Effector memory CD4-positive, alpha-beta T cell (primary cell): ENCODE measurements around the gene CRIM1.

Source experiments
- DNase-seq, 3 donors: peaks; one replicate each; pipeline ENCODE4 v3.0.0-alpha.2; 2020
- H3K27ac ChIP-seq: 2 replicates; pipeline ENCODE4 v1.7.0; 2013; ENCODE audit warnings: mild to moderate bottlenecking, low read length, moderate library complexity; ENCODE audit not compliant: insufficient read depth, poor library complexity, severe bottlenecking
- H3K27me3 ChIP-seq: replicated peaks from 2 replicates; pipeline ENCODE4 v1.7.0; 2013; ENCODE audit warnings: mild to moderate bottlenecking, low read length; ENCODE audit not compliant: insufficient read depth, control insufficient read depth, poor library complexity, severe bottlenecking
- H3K36me3 ChIP-seq: 2 replicates; pipeline ENCODE4 v1.7.0; 2013; ENCODE audit warnings: mild to moderate bottlenecking, low read length, moderate library complexity; ENCODE audit not compliant: control insufficient read depth, insufficient read depth
- H3K4me1 ChIP-seq: 2 replicates; pipeline ENCODE4 v1.7.0; 2013; ENCODE audit warnings: low read length, mild to moderate bottlenecking; ENCODE audit not compliant: control insufficient read depth, insufficient read depth, poor library complexity, severe bottlenecking
- H3K4me3 ChIP-seq: 2 replicates; pipeline ENCODE4 v1.7.0; 2013; ENCODE audit warnings: low read length, low read depth, mild to moderate bottlenecking; ENCODE audit not compliant: insufficient read depth, poor library complexity, severe bottlenecking
- H3K9me3 ChIP-seq: 2 replicates; pipeline ENCODE4 v1.7.0; 2013; ENCODE audit warnings: mild to moderate bottlenecking, low read length, moderate library complexity; ENCODE audit not compliant: control insufficient read depth

The CRIM1 gene

GRCh38 chr2:36461039-36461681, 105.6 kb downstream of the CRIM1 start:
- H3K4me1 ChIP-seq = peaks cover 11% of the 10 kb centered on the region

DNA sequence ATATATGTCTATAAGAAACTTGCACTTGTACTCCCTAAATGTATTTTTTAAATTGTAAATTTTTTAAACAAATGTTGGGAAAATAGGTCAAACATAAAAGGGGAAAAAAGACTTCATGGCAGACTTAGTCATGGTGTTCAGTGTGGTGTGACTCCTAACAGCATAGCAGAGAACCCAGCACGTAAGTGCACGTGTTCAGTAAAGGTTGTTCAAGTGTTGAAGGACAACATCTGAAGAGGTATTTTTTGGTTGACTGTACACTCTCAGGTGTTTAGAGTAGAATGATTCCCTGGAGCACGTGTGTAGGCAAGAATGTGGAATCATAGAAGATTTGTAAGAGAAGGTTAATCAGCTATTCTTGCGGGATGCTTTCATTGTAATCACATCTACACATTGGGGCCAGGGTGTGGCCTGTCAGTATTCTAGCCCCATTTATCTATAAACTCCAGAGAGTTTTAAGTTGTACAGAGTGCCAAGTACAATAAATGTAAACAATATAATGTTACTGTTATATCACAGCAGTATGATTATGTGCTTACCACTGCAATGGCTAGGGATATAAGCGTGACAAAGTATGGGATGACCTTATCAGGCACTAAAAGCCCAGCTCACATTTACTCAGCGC, 106.8 kb downstream of the CRIM1 start:
- no peaks in the 10 kb centered on the region for H3K9me3 ChIP-seq
- no peak overlapping the region for H3K27ac ChIP-seq
- no peaks in the 10 kb centered on the region for H3K36me3 ChIP-seq
- no peak for DNase-seq
- H3K4me3 ChIP-seq = no peak overlapping the region
- no peaks in the 10 kb centered on the region for H3K27me3 ChIP-seq
- peaks cover 11% of the 10 kb centered on the region for H3K4me1 ChIP-seq

More at GRCh38 chr2:36461039-36461681, 105.6 kb downstream of the CRIM1 start:
- H3K36me3 ChIP-seq = no peaks in the 10 kb centered on the region
- no peak for DNase-seq
- H3K4me3 ChIP-seq = no peak overlapping the region
- no peaks in the 10 kb centered on the region for H3K9me3 ChIP-seq
- no peak overlapping the region for H3K27ac ChIP-seq
- H3K27me3 ChIP-seq = no peaks in the 10 kb centered on the region

DNA sequence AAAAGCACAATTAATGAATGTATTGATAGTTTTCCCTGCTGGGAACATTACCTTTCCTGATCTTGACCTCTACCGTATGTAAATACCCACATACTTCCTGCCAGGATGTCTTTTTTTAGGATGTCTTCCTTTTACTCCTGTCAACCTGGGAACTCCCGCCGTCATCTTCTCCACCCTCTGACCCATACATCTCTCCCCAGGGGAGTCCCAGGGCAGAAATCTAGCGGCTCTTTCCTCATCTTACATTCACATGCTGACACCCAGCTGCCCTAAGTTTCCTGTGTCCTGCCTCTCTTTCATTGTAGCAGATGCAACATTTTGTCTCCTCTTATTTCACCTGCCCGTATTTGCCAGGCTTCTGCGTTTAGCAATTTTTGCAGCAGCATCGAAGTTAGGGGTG, 107.8 kb downstream of the CRIM1 start:
- no peak for DNase-seq
- no peaks in the 10 kb centered on the region for H3K9me3 ChIP-seq
- no peaks in the 10 kb centered on the region for H3K36me3 ChIP-seq
- peaks cover 11% of the 10 kb centered on the region for H3K4me1 ChIP-seq
- H3K27ac ChIP-seq = no peak overlapping the region
- H3K4me3 ChIP-seq = no peak overlapping the region
- no peaks in the 10 kb centered on the region for H3K27me3 ChIP-seq

GRCh38 chr2:36464006-36464721, 108.6 kb downstream of the CRIM1 start:
- no peak for DNase-seq
- no peaks in the 10 kb centered on the region for H3K27me3 ChIP-seq
- no peaks in the 10 kb centered on the region for H3K9me3 ChIP-seq
- peaks cover 11% of the 10 kb centered on the region for H3K4me1 ChIP-seq
- no peak overlapping the region for H3K27ac ChIP-seq
- no peak overlapping the region for H3K4me3 ChIP-seq
- H3K36me3 ChIP-seq = no peaks in the 10 kb centered on the region

DNA sequence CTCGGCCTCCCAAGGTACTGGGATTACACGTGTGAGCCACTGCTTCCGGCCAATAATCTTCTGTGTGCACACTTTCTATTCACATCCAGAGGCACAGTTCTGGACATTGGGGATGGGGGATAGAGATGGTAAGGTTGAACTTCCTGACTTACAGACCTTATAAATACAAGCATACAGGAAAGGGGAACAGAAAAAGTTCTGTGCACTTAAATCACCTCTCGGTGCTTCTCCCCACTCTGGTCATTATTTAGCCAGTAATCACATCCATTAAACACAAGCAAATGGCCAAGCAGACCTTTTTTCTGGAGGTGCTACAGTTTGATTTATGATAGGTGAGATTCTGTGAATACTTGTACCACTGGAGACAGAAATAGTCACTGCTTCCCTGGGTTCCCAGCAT, 110.6 kb downstream of the CRIM1 start:
- Histone ChIP-seq H3K27ac (no peak overlapping the region), H3K4me3 (no peak overlapping the region), H3K4me1 (peaks cover 5% of the 10 kb centered on the region), H3K27me3 (no peaks in the 10 kb centered on the region), H3K9me3 (no peaks in the 10 kb centered on the region), H3K36me3 (no peaks in the 10 kb centered on the region)
- no peak for DNase-seq

GRCh38 chr2:36468463-36469105, 113.0 kb downstream of the CRIM1 start:
- Histone ChIP-seq H3K4me3 (no peak overlapping the region), H3K9me3 (no peaks in the 10 kb centered on the region), H3K4me1 (no peaks in the 10 kb centered on the region), H3K36me3 (no peaks in the 10 kb centered on the region), H3K27ac (no peak overlapping the region), H3K27me3 (no peaks in the 10 kb centered on the region)
- DNase-seq = no peak

DNA sequence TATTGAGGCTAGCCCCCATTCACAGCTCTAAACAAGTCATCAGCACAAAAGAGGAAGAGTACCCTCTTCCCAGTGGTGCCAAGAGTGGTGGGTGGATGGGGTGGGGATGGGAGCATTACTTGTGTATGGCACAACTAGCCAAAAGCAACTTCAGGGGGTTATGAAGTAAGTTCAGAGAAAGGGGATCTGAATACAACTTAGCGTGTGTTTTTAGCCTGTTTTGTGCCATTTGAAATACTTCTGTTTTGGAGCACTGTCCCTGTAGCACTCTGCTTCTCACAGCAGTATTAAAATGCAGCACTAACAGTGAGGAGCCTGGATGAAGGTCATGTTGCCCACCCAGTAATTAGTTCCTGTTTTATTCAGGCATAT, 113.5 kb downstream of the CRIM1 start:
- H3K4me1 ChIP-seq = no peaks in the 10 kb centered on the region
- H3K4me3 ChIP-seq = no peak overlapping the region
- peaks cover 3% of the 10 kb centered on the region for H3K9me3 ChIP-seq
- no peaks in the 10 kb centered on the region for H3K36me3 ChIP-seq
- no peak for DNase-seq
- no peak overlapping the region for H3K27ac ChIP-seq
- H3K27me3 ChIP-seq = no peaks in the 10 kb centered on the region

DNA sequence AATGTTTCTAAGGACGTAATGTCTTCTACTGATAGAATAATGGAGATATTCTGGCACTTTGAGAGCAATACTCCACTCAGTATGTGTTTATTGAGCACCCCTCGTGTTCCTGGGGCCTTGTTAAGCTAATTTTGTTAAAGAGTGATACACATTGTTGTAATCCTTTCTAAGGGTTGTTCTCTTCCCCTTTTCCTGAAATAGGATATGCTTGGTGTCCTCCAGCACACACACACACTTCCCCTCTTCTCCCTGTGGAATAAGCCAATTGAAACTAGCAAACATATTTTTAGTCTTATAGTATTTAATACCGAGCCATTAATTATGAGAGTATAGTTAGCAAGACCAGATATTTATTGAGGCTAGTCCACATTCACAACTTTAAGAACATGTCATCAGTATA, 114.1 kb downstream of the CRIM1 start:
- Histone ChIP-seq H3K4me1 (no peaks in the 10 kb centered on the region), H3K9me3 (peaks cover 7% of the 10 kb centered on the region), H3K4me3 (no peak overlapping the region), H3K27me3 (no peaks in the 10 kb centered on the region), H3K36me3 (no peaks in the 10 kb centered on the region), H3K27ac (no peak overlapping the region)
- no peak for DNase-seq

GRCh38 chr2:36473230-36473629, 117.7 kb downstream of the CRIM1 start:
- no peaks in the 10 kb centered on the region for H3K36me3 ChIP-seq
- peaks cover 7% of the 10 kb centered on the region for H3K9me3 ChIP-seq
- no peaks in the 10 kb centered on the region for H3K27me3 ChIP-seq
- DNase-seq = no peak
- no peaks in the 10 kb centered on the region for H3K4me1 ChIP-seq
- no peak overlapping the region for H3K4me3 ChIP-seq
- no peak overlapping the region for H3K27ac ChIP-seq

- no peaks in the 10 kb centered on the region for H3K4me1 ChIP-seq
- no peaks in the 10 kb centered on the region for H3K36me3 ChIP-seq
These were observed 120.8 kb downstream of the CRIM1 start for GRCh38 chr2:36476411-36476810.

More at GRCh38 chr2:36476411-36476810, 120.8 kb downstream of the CRIM1 start:
- Histone ChIP-seq H3K27ac (no peak overlapping the region), H3K9me3 (peaks cover 7% of the 10 kb centered on the region), H3K4me3 (no peak overlapping the region), H3K27me3 (no peaks in the 10 kb centered on the region)
- no peak for DNase-seq
